CD4-positive, alpha-beta T cell treated with Interleukin-15 for 4 hours (primary cell): ENCODE measurements around the gene RPS4Y2.

ENCODE experiments used
- DNase-seq: peaks from one replicate; pipeline ENCODE4 v3.0.0-alpha.2; 2020; ENCODE audit warnings: low spot score

RPS4Y2 gene

GRCh38 chrY:20755808-20756207 lies at the start of gene RPS4Y2:
TSS of gene RPS4Y2 (plus strand) at chrY:20756108. CDS start at chrY:20756164, 56 bp downstream.
- DNase-seq = no peak

DNA sequence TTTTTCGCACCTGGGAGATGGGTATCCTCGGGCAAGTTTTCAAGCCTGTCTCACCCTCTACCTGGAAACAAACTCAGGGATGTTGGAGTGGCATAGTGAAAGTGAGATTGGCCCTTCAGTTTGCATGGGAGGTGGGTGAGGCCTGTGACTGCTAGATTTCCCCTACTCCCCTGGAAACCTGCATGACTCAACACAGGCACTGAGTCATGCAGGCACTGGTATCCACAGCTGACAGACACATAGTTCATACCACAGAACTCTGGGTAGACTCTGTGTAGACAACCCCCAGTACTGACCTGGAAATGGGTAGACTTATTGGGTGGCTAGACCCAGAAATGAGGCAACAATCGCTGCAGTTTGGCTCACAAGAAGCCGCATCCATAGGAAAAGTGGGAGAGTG lies 41.5 kb upstream of the RPS4Y2 start:
- DNase-seq = no peak

DNA sequence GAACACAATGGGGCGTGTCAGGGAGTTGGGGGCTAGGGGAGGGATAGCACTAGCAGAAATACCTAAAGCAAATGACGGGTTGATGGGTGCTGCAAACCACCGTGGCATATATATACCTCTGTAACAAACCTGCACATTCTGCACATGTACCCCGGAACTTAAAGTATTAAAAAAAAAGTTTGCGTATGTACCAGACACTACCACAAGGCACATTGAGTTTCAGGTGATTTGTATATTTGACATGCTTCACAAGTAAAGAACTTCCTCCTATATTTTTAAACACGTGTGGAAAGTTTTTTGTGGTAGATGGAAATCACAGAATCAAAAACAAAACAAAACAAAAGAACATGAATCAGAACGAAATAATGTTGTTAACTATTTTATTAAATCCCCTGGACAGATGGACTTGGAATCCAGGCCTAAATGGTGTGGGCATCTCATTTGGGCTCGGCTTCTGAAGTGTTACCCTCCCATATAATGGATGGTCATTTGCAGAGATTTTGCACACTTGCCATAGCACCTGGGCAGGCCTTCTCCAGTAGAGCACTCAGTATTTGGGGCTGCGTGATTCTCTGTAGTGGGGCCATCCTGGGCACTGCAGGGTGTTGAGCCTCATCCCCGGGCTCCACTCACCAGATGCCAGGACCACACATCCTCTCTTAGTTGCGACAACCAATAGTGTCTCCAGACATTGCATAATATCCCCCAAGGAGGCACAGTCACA lies 29.6 kb upstream of the RPS4Y2 start:
- DNase-seq = no peak

DNA sequence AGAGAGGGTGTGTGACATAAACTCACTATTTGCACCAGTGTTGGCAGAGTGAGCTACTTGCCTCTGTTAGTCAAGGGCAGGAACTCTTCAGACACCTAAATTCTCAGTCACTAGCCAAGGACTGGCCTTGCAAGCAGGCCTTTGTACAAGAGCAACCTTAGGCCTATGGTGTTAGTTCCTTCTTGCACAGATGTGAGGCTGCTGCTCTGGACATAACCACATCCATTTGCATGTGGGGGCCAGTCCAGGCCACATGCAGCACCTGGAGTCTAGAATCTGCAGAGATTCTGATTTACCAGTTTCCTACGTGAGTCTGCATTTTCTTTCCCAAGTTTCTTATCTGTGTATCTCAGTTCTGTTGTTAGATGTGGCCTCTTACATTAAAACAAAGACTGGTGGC lies 20.7 kb upstream of the RPS4Y2 start:
- no peak for DNase-seq

GRCh38 chrY:20739806-20740205 lies 16.1 kb upstream of the RPS4Y2 start:
- no peak for DNase-seq

GRCh38 chrY:20740609-20741008 lies 15.3 kb upstream of the RPS4Y2 start:
- DNase-seq = no peak

DNA sequence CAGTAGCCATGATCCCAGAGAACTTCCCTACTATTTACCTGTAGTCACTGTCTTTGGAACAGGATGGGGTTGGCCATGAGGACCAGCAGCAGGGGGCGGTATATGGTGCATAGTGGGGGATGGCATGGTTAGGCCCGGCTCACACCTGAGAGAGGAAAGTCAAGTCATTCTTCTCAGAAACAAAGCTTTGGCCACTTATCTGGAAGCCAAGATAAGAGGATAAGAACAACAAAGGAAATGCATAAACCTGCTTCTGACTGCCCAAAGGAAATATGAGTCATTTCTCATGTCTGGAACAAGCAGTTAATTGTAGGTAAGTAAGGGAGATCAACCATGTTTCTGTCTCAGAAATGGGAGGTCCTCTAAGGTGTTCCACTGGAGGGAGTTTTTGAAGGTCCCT lies 10.8 kb upstream of the RPS4Y2 start:
- peak; percentile 39 for DNase-seq

- DNase-seq = peak; percentile 0
Observed at GRCh38 chrY:20746919-20747318, 9.0 kb upstream of the RPS4Y2 start.

DNA sequence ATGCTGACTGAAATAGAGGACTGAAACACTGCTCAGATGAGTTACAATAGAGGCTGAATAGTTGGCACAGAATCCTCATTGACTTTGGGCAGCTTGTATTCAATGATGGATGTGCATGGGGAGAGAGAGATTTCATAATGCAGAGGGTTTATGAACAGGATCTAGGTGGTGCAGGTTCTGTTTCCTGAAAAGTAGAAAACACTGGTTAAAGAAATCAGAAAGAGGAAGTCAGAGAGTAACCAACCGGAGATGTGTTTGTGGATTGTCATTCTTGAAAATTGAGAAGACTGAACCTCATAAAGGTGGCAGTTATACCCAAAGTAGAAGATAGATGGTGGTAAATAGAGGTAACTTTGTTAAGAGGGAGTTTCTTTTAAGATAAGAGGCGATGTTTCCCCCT lies 8.0 kb downstream of the RPS4Y2 start:
- DNase-seq = no peak

DNA sequence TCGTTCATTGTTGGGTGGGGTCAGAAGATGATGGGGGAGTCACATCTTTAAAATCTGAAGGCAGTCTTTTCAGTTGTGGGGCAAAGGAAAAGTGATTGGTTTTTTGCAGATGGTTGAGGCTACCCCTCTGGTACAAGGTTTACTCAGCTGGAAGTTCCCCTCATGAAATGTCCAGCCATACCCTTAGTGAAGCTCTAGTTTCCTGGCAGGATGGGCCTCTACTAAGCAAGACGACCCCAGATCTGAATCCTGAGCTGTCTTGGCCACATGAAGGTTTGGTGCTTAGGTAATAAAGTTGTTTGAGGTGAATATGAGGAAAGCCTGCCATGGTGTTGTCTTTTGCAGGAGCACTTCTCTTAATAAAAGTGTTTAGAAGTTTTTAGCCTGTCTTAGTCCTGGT lies 9.2 kb downstream of the RPS4Y2 start:
- DNase-seq = no peak

GRCh38 chrY:20770755-20771154 lies 14.8 kb downstream of the RPS4Y2 start:
- DNase-seq = no peak

- DNase-seq = no peak
Observed at GRCh38 chrY:20776104-20776503, 20.2 kb downstream of the RPS4Y2 start.

DNA sequence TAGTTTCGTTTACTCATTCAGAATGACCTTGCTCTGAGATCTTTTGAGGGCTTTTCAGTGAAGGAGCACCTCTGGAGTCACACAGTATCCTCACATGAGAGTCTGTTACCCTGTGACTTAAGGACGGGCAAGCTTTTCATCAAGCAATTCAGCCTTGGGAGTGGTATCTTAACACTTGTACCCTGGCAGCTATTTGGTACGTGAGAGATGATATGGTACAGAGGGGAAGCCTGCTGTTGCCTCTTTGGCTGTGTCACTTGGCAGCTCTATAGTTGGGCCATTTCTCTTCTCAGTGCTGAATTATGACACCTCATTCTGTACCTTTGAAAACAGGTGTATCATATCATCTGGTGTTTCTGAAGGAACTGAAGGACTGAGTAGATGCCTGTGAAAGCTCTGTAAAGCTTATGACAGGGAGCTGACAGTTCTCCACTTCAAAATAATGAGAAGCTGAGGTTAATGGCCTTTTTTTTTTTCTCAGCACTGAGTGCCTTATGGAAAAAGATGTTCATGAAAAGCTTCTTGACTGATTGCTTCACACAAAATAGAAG lies 24.3 kb downstream of the RPS4Y2 start:
- no peak for DNase-seq

GRCh38 chrY:20780776-20781175 lies 24.9 kb downstream of the RPS4Y2 start:
- DNase-seq = no peak

DNA sequence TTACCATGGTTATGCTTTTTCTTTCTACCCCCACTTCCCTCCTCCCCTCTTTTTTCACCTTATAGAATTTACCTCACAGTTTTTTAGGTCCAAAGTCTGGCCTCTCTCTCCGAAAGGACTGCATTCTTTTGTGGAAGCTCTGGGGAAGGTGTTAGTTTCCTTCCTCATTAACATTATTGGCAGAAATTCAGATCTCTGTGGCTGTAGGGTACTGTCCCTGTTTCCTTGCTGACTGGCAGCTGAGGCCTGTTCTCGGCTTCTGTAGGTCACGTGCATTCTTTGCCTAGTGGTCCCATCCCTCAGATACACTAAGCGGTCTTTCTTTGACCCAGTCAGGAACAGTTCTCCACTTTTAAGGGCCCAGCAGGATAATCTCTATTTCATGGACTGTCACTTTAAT lies 25.5 kb downstream of the RPS4Y2 start:
- DNase-seq = no peak

GRCh38 chrY:20784965-20785364 lies 29.1 kb downstream of the RPS4Y2 start:
- no peak for DNase-seq

- DNase-seq = no peak
Observed at GRCh38 chrY:20787076-20787475, 31.2 kb downstream of the RPS4Y2 start.

DNA sequence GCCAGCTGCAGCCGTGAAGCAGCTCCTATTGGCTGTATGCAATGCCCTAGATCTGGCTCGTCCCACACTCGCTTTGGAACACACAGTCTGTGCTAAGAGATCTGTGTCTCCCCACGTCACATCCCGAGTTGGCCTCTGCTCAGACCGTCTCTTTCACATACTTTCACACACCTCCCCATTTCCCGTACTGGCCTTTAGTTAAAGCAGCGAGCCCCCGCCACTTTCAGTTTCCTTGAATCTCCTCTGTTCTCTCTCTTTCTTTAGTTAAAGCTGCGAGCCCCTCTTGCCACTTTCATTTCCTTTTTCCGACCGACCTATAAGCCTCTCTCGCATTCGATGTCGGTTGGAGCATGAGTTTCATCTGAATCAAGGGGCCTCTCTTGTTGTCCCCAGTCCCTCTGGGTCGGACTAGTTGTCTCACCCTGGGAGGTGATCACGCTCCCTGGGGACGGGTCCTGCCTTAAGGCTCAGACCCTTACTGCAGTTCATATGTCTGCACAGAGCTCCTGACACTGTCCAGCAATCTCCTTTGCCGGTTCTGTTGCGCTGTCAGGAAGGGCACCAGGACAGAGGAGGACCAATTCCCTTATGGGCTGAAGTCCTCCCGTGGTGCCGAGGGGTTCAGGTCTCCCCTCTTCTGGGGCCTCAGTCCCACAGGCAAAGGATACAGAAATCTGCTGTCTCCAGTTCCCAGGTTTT lies 42.6 kb downstream of the RPS4Y2 start:
- DNase-seq = peak; percentile 9

GRCh38 chrY:20802659-20803058 lies 46.8 kb downstream of the RPS4Y2 start:
- no peak for DNase-seq

DNA sequence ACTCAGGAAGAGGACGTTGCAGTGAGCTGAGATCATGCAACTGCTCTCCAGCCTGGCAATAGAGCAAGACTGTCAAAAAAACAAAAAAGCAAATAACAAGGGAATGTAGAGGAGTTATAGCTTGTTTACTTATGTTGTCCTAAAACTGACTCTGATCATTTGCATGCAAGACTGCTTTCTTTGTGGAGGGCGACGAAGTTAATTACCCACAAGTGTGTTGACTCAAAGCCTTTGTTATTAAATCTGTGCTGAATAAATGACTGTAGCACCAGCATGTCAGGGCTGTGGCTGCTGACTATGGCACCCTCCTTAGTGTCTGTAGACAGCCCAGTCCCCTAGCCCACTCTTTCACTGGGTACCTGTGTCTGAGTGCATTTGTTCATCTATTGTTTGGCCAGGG lies 50.3 kb downstream of the RPS4Y2 start:
- no peak for DNase-seq

GRCh38 chrY:20813459-20813858 lies 57.6 kb downstream of the RPS4Y2 start:
- no peak for DNase-seq

DNA sequence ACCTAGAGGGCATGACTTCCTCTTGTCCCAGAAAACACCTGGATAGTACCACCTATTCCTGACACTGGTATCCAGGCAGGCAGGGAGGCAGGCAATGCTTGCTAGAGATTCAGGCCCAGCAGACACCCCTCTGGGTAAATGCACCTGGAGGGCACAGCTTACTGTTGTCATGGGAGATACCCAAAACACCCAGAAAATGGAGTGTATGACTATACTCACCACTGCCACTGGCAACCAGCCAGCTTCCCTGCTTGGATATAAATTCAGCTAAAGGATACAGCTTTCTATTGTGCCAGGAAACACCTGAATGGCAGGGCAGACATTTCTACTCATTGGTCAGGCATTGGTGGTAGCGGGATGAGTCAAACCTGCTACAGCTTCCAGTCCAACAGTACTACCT lies 58.9 kb downstream of the RPS4Y2 start:
- no peak for DNase-seq

GRCh38 chrY:20817067-20817466 lies 61.2 kb downstream of the RPS4Y2 start:
- DNase-seq = no peak
